ENCODE data around the gene TEDDM1.
"Not testable (repeated sequence)": the region's sequence is repeated elsewhere in the genome, so short reads cannot be mapped to it uniquely, and the experiment has no call there.

Gene TEDDM1

GRCh38 chr1:182400567-182400966, at the start of gene TEDDM1:
TSS of gene TEDDM1 (minus strand) at chr1:182400667. CDS start at chr1:182400485, 182 bp downstream.
- no peak for DNase-seq

- no peak for DNase-seq
Observed at GRCh38 chr1:182450087-182450486, 49.6 kb upstream of the TEDDM1 start, which contains the start of gene RGSL1. TSS of gene RGSL1 (plus strand) at chr1:182450146. CDS start at chr1:182450166, 20 bp downstream.

- no peak for DNase-seq
Observed at GRCh38 chr1:182447660-182448059, 47.2 kb upstream of the TEDDM1 start.

- not testable (repeated sequence) for DNase-seq
Observed at GRCh38 chr1:182447124-182447523, 46.7 kb upstream of the TEDDM1 start.

- peak; percentile 46 for DNase-seq
Observed at GRCh38 chr1:182446033-182446669, 45.7 kb upstream of the TEDDM1 start.

- DNase-seq = no peak
Observed at GRCh38 chr1:182444497-182444896, 44.0 kb upstream of the TEDDM1 start.

- no peak for DNase-seq
Observed at GRCh38 chr1:182442333-182442732, 41.9 kb upstream of the TEDDM1 start.

- no peak for DNase-seq
Observed at GRCh38 chr1:182441719-182442118, 41.3 kb upstream of the TEDDM1 start.

GRCh38 chr1:182438326-182438725, 37.9 kb upstream of the TEDDM1 start:
- no peak for DNase-seq

- DNase-seq = no peak
Observed at GRCh38 chr1:182433580-182433979, 33.1 kb upstream of the TEDDM1 start.

- no peak for DNase-seq
Observed at GRCh38 chr1:182431278-182431677, 30.8 kb upstream of the TEDDM1 start.

- DNase-seq = no peak
Observed at GRCh38 chr1:182430263-182431068, 30.0 kb upstream of the TEDDM1 start.

GRCh38 chr1:182428043-182428442, 27.6 kb upstream of the TEDDM1 start:
- no peak for DNase-seq

GRCh38 chr1:182426442-182427430, 26.3 kb upstream of the TEDDM1 start:
- DNase-seq = no peak

GRCh38 chr1:182415789-182416188, 15.3 kb upstream of the TEDDM1 start:
- no peak for DNase-seq

- DNase-seq = no peak
Observed at GRCh38 chr1:182413969-182414368, 13.5 kb upstream of the TEDDM1 start.

- DNase-seq = no peak
Observed at GRCh38 chr1:182413486-182413885, 13.0 kb upstream of the TEDDM1 start.

GRCh38 chr1:182410620-182411273, 10.3 kb upstream of the TEDDM1 start:
- DNase-seq = no peak

- no peak for DNase-seq
Observed at GRCh38 chr1:182410138-182410537, 9.7 kb upstream of the TEDDM1 start.

- DNase-seq = no peak
Observed at GRCh38 chr1:182408435-182409075, 8.1 kb upstream of the TEDDM1 start.

GRCh38 chr1:182407724-182408123, 7.3 kb upstream of the TEDDM1 start:
- DNase-seq = no peak

GRCh38 chr1:182406012-182406411, 5.5 kb upstream of the TEDDM1 start:
- DNase-seq = no peak

All from NCI-H748 treated with DMSO at 0.1 percent for 48 hours (cell line).